H54 (cell line): ENCODE measurements around the gene VIPR1.
"Not testable (repeated sequence)": the region's sequence is repeated elsewhere in the genome, so short reads cannot be mapped to it uniquely, and the experiment has no call there.

Experiments used
- DNase-seq: peaks from one replicate; pipeline ENCODE4 v3.0.0; 2011; ENCODE audit warnings: low spot score, mixed read lengths; ENCODE audit not compliant: insufficient read length
- FAIRE-seq: peaks from 3 replicates; lab custom pipeline; 2011; peaks lifted over from hg19 to GRCh38; lab: Jason Lieb, UNC
- POLR2A ChIP-seq: IDR thresholded peaks from 2 replicates; pipeline ENCODE4 v1.6.1; 2011; ENCODE audit warnings: low read depth, mild to moderate bottlenecking, low read length

VIPR1 gene

DNA sequence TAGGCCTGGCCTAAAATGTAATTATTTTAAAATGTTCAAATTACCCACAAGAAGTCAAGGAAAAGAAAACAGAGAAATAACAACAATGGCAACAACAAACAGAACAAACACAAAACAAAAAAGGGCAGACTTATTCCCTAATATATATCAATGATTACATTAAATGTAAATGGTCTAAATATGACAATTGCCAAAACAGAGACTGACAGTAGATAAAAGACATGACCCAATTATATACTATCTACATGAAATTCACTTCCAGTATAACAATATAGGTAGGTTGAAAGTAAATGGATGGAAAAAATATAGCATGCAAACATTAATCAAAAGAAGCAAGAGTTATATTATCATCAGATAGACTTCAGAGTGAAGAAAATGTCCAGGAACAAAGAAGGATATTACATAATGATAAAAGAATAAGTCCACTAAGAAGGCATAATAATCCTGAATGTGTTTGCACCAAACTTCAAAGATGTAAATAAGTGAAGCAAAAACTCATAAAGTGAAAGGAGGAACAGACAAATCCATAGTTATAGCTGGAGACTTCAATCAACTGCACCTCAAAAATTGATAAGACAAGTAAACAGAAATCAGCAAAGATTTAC is 72.8 kb downstream of the VIPR1 start:
- no peak for FAIRE-seq
- TF ChIP-seq POLR2A: no peak
- no peak for DNase-seq

DNA sequence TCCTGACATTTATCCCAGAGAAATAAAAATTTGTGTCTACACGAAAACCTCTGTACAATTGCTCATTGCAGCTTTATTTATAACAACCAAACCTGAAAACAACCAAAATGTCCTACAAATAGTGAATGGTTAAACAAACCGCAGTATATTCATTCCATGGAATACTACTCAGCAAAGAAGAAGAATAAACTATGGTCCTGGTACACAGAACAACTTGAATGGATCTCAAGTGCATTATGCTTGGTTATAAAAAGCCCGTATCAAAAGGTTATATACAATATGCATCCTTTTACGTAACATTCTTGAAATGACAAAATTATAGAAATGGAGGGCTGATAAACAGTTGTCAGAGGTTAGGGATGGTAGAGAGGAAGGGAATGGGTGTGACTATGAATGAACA is 75.6 kb downstream of the VIPR1 start:
- FAIRE-seq (no peak), DNase-seq (no peak)
- no peak for TF ChIP-seq POLR2A

GRCh38 chr3:42579346-42579745 is 76.9 kb downstream of the VIPR1 start:
- FAIRE-seq, DNase-seq: not testable (repeated sequence)

DNA sequence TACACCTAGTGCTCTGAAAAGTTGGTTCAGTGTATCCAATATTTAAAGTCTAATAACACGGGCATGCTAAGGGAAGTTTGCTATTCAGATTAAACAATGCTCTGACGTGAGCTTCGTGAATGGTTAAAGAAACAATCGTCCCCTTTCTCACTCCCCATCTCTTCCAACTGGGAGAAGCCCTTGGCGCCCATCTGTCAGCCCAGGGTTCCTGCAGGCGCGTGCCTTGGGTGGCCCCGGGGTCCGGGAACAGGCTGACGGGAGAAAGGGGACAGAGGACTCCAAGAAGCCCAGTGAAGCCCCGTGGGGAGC is 78.9 kb downstream of the VIPR1 start:
- no peak for TF ChIP-seq POLR2A
- FAIRE-seq (no peak), DNase-seq (no peak)

DNA sequence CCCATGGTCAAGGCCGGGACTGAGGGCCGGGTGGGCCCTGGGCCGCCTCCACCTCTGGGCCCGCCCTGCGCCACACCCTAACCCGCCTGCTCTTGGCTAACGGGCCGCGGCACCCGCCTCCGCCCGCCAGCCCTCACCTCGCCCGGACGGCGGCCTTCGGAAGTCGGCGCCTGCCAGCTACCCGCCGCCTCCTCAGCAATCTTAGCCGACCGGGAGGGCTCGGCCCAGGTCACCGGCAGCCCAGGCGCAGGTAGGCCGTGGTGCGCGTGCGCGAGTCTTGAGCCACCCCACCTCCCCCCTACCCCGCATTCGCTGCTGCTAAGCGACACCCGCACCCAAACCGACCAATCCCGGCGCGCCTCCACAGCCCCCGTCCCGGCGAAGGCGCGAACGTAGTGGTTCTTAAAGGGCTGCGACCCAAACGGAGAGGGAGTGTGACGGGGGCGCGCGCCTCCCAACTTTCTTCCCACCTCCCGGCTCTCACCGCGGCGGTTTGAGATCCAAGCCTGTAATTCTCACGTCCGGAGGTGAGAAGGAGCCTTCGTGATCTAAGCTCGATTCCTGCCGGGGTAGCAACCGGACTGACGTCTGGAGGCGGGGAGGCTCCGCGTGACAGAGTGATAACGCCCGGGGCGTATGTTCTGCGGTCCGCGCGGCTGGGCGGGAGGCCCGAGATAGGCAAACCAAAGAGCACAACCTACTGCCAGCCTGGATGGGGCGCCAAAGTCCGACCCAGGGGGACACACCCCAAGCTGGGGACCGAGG is 79.4 kb downstream of the VIPR1 start, which contains the start of gene SEC22C:
SEC22C (minus strand) TSS at position 259 of the 765 bp plus-strand sequence. CDS start 12,921 bp downstream, outside the sequence.
- DNase-seq (peak; percentile 95), FAIRE-seq (peak; percentile 84)
- peak; percentile 77 for TF ChIP-seq POLR2A

DNA sequence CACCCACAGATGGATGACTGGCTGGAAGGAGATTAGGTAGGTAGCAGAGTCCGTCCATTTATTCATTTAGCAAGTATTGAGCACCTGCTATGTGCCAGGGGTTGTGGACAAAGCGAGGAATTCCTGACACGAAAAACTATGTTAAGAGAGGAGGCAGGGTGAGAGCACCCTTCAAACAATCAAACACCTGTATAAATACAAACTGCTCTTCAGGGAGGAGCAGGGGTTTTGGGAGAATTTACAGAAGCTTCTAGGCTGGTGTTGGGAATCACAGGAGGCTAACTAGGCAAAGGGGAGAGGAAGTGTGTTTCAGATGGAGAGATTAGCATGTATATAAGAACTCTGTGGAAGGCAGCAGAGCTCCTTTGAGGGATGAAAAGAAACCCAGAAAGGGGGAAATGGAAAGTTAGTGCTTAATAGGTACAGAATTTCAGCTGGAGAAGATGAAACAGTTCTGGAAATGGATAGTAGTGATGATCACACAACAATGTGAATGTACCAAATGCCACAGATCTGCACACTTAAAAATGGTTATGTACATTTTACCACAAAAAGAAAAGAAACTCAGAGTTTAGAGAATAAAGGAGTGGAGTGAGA is 80.1 kb downstream of the VIPR1 start:
- FAIRE-seq (no peak), DNase-seq (no peak)
- no peak for TF ChIP-seq POLR2A
